DMS53 treated with DMSO at 0.1 percent for 48 hours (cell line): ENCODE data around the gene ING5.
"Not testable (repeated sequence)": the region's sequence is repeated elsewhere in the genome, so short reads cannot be mapped to it uniquely, and the experiment has no call there.

Experiments used
- DNase-seq: peaks from one replicate; lab custom pipeline; 2025; ENCODE audit not compliant: unreplicated experiment; lab: John Stamatoyannopoulos, UW

The ING5 gene

GRCh38 chr2:241703032-241703604 is 1.3 kb downstream of the ING5 start:
- no peak for DNase-seq

GRCh38 chr2:241706537-241706936 is 4.7 kb downstream of the ING5 start:
- DNase-seq, result no peak

- DNase-seq, result no peak
Observed at GRCh38 chr2:241708879-241709278, 7.0 kb downstream of the ING5 start.

- no peak for DNase-seq
Observed at GRCh38 chr2:241719093-241719492, 17.3 kb downstream of the ING5 start.

- DNase-seq, result no peak
Observed at GRCh38 chr2:241720099-241720498, 18.3 kb downstream of the ING5 start.

GRCh38 chr2:241720560-241720959 is 18.7 kb downstream of the ING5 start:
- DNase-seq, result no peak

GRCh38 chr2:241721852-241722251 is 20.0 kb downstream of the ING5 start:
- no peak for DNase-seq

- DNase-seq, result no peak
Observed at GRCh38 chr2:241722896-241723454, 21.1 kb downstream of the ING5 start.

GRCh38 chr2:241724259-241724974 is 22.6 kb downstream of the ING5 start:
- no peak for DNase-seq

GRCh38 chr2:241724975-241725870 is 23.4 kb downstream of the ING5 start:
- no peak for DNase-seq

GRCh38 chr2:241726459-241726858 is 24.6 kb downstream of the ING5 start:
- DNase-seq, result no peak

GRCh38 chr2:241728000-241728399 is 26.2 kb downstream of the ING5 start:
- no peak for DNase-seq

- no peak for DNase-seq
Observed at GRCh38 chr2:241728627-241729026, 26.8 kb downstream of the ING5 start.

- DNase-seq, result no peak
Observed at GRCh38 chr2:241729868-241730267, 28.0 kb downstream of the ING5 start.

- DNase-seq, result no peak
Observed at GRCh38 chr2:241730671-241731293, 28.9 kb downstream of the ING5 start.

- DNase-seq, result not testable (repeated sequence)
Observed at GRCh38 chr2:241732513-241733186, 30.8 kb downstream of the ING5 start.

GRCh38 chr2:241733391-241734207 is 31.8 kb downstream of the ING5 start:
- DNase-seq, result no peak

GRCh38 chr2:241734208-241734466 is 32.3 kb downstream of the ING5 start:
- no peak for DNase-seq

GRCh38 chr2:241734467-241735208 is 32.8 kb downstream of the ING5 start, which contains the start of gene D2HGDH:
D2HGDH (plus strand) TSS chr2:241734630; CDS start chr2:241735225, 595 bp downstream.
- DNase-seq, result peak; percentile 33
